ENCODE measurements around the gene APOL3.

DNA sequence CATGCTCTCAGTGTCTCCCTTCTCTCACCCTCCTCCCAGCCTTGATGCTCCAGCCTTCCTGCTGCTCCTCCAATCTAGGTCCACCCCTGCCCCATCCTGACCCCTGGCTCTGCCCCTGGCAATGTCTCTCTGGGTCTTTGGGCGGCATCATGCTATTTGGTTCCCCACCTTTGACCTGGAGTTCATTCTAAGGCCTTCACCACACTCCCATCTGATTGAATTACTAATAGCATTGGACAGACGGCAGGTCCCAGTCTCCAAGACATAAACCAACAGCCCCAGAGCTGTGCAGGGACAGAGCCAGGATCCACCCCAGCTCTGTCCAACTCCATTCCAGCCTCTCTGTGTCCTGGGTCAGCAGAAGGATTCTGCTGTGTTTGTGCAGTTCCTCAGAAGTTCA, 33.8 kb upstream of the APOL3 start:
- TF ChIP-seq, protein P1, sequence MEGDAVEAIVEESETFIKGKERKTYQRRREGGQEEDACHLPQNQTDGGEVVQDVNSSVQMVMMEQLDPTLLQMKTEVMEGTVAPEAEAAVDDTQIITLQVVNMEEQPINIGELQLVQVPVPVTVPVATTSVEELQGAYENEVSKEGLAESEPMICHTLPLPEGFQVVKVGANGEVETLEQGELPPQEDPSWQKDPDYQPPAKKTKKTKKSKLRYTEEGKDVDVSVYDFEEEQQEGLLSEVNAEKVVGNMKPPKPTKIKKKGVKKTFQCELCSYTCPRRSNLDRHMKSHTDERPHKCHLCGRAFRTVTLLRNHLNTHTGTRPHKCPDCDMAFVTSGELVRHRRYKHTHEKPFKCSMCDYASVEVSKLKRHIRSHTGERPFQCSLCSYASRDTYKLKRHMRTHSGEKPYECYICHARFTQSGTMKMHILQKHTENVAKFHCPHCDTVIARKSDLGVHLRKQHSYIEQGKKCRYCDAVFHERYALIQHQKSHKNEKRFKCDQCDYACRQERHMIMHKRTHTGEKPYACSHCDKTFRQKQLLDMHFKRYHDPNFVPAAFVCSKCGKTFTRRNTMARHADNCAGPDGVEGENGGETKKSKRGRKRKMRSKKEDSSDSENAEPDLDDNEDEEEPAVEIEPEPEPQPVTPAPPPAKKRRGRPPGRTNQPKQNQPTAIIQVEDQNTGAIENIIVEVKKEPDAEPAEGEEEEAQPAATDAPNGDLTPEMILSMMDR (IDR thresholded peaks at IDR 0.05) = no peak
- no peak for TF ChIP-seq POLR2A (IDR thresholded peaks at IDR 0.05)

Measured in ovary (tissue), 3 donors.